ENCODE results near the gene PDK3. TPM values are rescaled to one million over a fixed set of nuclear protein-coding genes. Genes with fewer than 3 reads are reported as not detected.
A peak's percentile ranks its signal among the peaks of the same experiment; 100 is the strongest.

PDK3 gene
- total RNA-seq, 1 experiment from 2014 or later: 22.6 TPM

DNA sequence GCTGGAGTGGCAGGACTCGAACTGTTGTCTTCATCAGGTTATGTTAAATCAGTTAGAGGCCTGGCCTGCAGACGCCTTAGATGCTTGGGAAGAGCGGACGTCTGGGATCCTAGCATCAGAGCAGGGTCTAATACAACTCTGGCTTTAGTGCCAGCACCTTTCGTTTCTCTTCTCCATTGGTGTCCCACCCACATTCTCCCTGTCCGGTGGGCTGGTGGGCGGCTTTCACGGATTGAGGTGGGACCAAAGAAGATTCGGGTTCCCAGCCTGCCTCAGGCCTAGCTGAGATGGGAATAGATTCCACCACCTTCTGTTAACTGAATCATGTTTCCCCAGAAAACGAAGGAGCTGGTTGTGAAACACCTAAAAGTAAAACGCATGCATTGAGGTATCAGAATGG is 939 bp downstream of the PDK3 start:
- no peaks in the 10 kb centered on the region for H4K20me1 ChIP-seq (ENCODE audit: low read length)
- peaks cover 9% of the 10 kb centered on the region; the same call in 1 of the 2 replicates for H3K79me2 ChIP-seq (ENCODE audit: low read length)
- ChIA-PET CTCF (no interaction called here), POLR2A (ENCODE audit: unreplicated experiment) (no interaction called here)
- BruUV-seq (replicated peaks): TSS peak; percentile 60
- no peak for TF ChIP-seq EZH2 (IDR thresholded peaks at IDR 0.05; ENCODE audit: low read length, unreplicated experiment)
- H3K27ac ChIP-seq (ENCODE audit: low read length): no peak overlapping the region
- H3K27me3 ChIP-seq (ENCODE audit: low read length): no peaks in the 10 kb centered on the region
- H3K4me3 ChIP-seq (ENCODE audit: low read length): peak overlapping the region; percentile 88
- H3K4me1 ChIP-seq (ENCODE audit: insufficient read depth, low read length): peaks cover 11% of the 10 kb centered on the region; the same call in 1 of the 2 replicates
- DNase-seq: no peak
- ATAC-seq: no peak
- H3K36me3 ChIP-seq (ENCODE audit: low read depth, low read length): no peaks in the 10 kb centered on the region
- H3K9me3 ChIP-seq (ENCODE audit: low read length): no peaks in the 10 kb centered on the region
- intact Hi-C loops (cut with micrococcal nuclease): no loop called here
- no peak overlapping the region for H3K9ac ChIP-seq (ENCODE audit: low read length)
- H2AFZ ChIP-seq (ENCODE audit: low read length): peak overlapping the region; percentile 92; the same call in 1 of the 2 replicates
- no peaks in the 10 kb centered on the region for H3K9me2 ChIP-seq (replicated peaks; ENCODE audit: low read length)
- no peaks in the 10 kb centered on the region for H3F3A ChIP-seq (ENCODE audit: low read length, unreplicated experiment)
- H3K4me2 ChIP-seq (ENCODE audit: low read length): peak overlapping the region; percentile 94

DNA sequence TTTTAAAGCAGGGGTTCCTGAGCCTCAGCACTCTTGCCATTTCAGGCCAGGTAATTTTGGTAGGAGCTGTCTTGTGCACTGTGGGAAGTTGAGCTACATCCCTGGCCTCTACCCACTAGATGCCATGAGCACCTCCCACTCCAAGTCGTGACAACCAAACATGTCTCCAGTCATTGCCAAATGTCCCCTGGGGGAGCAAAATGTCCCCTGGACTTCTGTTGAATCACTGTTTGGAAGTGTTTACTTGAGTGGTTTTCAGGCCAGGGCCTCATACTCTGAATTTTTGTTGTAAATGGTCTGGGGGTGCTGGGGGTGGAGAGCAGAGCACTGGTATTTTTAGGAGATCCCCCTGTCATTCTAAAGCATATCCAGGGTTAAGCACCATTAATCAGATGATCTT is 3.2 kb downstream of the PDK3 start:
- no peaks in the 10 kb centered on the region for H3K9me3 ChIP-seq (ENCODE audit: low read length)
- TF ChIP-seq EZH2 (IDR thresholded peaks at IDR 0.05; ENCODE audit: low read length, unreplicated experiment): no peak
- no peak for TF ChIP-seq EZH2phosphoT487 (IDR thresholded peaks at IDR 0.05; ENCODE audit: borderline replicate concordance, low read length)
- TF ChIP-seq, protein P1, sequence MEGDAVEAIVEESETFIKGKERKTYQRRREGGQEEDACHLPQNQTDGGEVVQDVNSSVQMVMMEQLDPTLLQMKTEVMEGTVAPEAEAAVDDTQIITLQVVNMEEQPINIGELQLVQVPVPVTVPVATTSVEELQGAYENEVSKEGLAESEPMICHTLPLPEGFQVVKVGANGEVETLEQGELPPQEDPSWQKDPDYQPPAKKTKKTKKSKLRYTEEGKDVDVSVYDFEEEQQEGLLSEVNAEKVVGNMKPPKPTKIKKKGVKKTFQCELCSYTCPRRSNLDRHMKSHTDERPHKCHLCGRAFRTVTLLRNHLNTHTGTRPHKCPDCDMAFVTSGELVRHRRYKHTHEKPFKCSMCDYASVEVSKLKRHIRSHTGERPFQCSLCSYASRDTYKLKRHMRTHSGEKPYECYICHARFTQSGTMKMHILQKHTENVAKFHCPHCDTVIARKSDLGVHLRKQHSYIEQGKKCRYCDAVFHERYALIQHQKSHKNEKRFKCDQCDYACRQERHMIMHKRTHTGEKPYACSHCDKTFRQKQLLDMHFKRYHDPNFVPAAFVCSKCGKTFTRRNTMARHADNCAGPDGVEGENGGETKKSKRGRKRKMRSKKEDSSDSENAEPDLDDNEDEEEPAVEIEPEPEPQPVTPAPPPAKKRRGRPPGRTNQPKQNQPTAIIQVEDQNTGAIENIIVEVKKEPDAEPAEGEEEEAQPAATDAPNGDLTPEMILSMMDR (conservative IDR thresholded peaks at IDR 0.05; ENCODE audit: low read depth, low read length): no peak
- no peak overlapping the region for H3K4me3 ChIP-seq (ENCODE audit: low read length)
- POLR2A ChIA-PET (ENCODE audit: unreplicated experiment): no interaction called here
- no peak for ATAC-seq
- H3F3A ChIP-seq (ENCODE audit: low read length, unreplicated experiment): no peaks in the 10 kb centered on the region
- H3K36me3 ChIP-seq (ENCODE audit: low read depth, low read length): no peaks in the 10 kb centered on the region
- H3K9ac ChIP-seq (ENCODE audit: low read length): no peak overlapping the region
- BruUV-seq (replicated peaks): no TSS peak
- H3K27me3 ChIP-seq (ENCODE audit: low read length): no peaks in the 10 kb centered on the region
- intact Hi-C loops (cut with micrococcal nuclease): no loop called here
- H3K27ac ChIP-seq (ENCODE audit: low read length): no peak overlapping the region
- peaks cover 13% of the 10 kb centered on the region; the same call in 1 of the 2 replicates for H3K79me2 ChIP-seq (ENCODE audit: low read length)
- no peak overlapping the region for H2AFZ ChIP-seq (ENCODE audit: low read length)
- CTCF ChIA-PET: interaction anchor here (0.5 kb wide), 1 partner anchor 31 kb away, joined by 3 read pairs; no protein-coding TSS in a partner anchor
- H3K9me2 ChIP-seq (replicated peaks; ENCODE audit: low read length): no peaks in the 10 kb centered on the region
- DNase-seq: no peak
- no peaks in the 10 kb centered on the region for H4K20me1 ChIP-seq (ENCODE audit: low read length)
- H3K4me1 ChIP-seq (ENCODE audit: insufficient read depth, low read length): peaks cover 11% of the 10 kb centered on the region; the same call in 1 of the 2 replicates
- H3K4me2 ChIP-seq (ENCODE audit: low read length): no peak overlapping the region

DNA sequence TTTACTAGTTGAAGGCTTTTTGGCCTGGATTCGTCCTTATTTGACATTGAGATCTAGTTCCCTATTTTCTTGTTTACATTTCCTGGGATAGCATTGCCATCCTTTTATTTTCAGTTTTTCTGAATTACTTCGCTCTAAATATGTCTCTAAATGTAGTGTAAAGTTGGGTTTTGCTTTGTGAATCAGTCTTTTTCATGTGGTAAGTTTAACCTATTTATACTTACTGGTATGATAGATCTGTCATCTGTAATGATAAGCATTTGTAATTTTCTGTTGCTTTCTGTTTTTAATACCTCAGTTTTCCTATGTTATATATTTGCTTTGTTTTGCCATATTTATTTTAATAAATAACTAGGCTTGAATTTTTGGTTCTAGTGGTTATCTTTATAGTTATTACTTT is 6.7 kb downstream of the PDK3 start:
- H3K9ac ChIP-seq (ENCODE audit: low read length): no peak overlapping the region
- DNase-seq (no peak), ATAC-seq (no peak)
- H4K20me1 ChIP-seq (ENCODE audit: low read length): no peaks in the 10 kb centered on the region
- TF ChIP-seq EZH2 (IDR thresholded peaks at IDR 0.05; ENCODE audit: low read length, unreplicated experiment): no peak
- TF ChIP-seq EZH2phosphoT487 (IDR thresholded peaks at IDR 0.05; ENCODE audit: borderline replicate concordance, low read length): no peak
- TF ChIP-seq, protein P1 (conservative IDR thresholded peaks at IDR 0.05; ENCODE audit: low read depth, low read length): no peak
- ChIA-PET CTCF (no interaction called here), POLR2A (ENCODE audit: unreplicated experiment) (no interaction called here)
- H3K79me2 ChIP-seq (ENCODE audit: low read length): 0 out of 2 replicates have a peak, but pooled peaks cover 4% of the 10 kb centered on the region
- 0 out of 2 replicates have a peak, but pooled peaks cover 3% of the 10 kb centered on the region for H3K4me1 ChIP-seq (ENCODE audit: insufficient read depth, low read length)
- BruUV-seq (replicated peaks): no TSS peak
- H3K9me3 ChIP-seq (ENCODE audit: low read length): no peaks in the 10 kb centered on the region
- H3K27me3 ChIP-seq (ENCODE audit: low read length): no peaks in the 10 kb centered on the region
- no peaks in the 10 kb centered on the region for H3F3A ChIP-seq (ENCODE audit: low read length, unreplicated experiment)
- no peak overlapping the region for H3K4me3 ChIP-seq (ENCODE audit: low read length)
- intact Hi-C loops (cut with micrococcal nuclease): no loop called here
- no peaks in the 10 kb centered on the region for H3K9me2 ChIP-seq (replicated peaks; ENCODE audit: low read length)
- no peak overlapping the region for H3K4me2 ChIP-seq (ENCODE audit: low read length)
- H3K27ac ChIP-seq (ENCODE audit: low read length): no peak overlapping the region
- H2AFZ ChIP-seq (ENCODE audit: low read length): no peak overlapping the region
- no peaks in the 10 kb centered on the region for H3K36me3 ChIP-seq (ENCODE audit: low read depth, low read length)
